Neural cell (in vitro differentiated cells): ENCODE data around the gene FKRP.
A peak's percentile ranks its signal among the peaks of the same experiment; 100 is the strongest.

ENCODE experiments used
- CTCF ChIP-seq: fragments of 450-650 bp; IDR thresholded peaks from 2 replicates; pipeline ENCODE4 v1.5.1; 2014; ENCODE audit warnings: antibody characterized with exemption, mild to moderate bottlenecking, moderate library complexity; ENCODE audit not compliant: poor library complexity, severe bottlenecking
- EP300 ChIP-seq: fragments of 450-650 bp; conservative IDR thresholded peaks from 2 replicates; pipeline ENCODE4 v1.6.1; 2014; ENCODE audit warnings: antibody characterized with exemption, mild to moderate bottlenecking, moderate library complexity; ENCODE audit not compliant: poor library complexity, severe bottlenecking
- EZH2 ChIP-seq: fragments of 200-600, 300-800 bp; shearing (Covaris generic), sonication (generic); IDR thresholded peaks from 2 replicates; pipeline ENCODE4 v1.6.1; 2014; ENCODE audit warnings: antibody characterized with exemption, low read length, borderline replicate concordance, mild to moderate bottlenecking; ENCODE audit not compliant: insufficient read depth, poor library complexity, severe bottlenecking
- MXI1 ChIP-seq: fragments of 450-650 bp; conservative IDR thresholded peaks from 2 replicates; pipeline ENCODE4 v1.6.1; 2014; ENCODE audit warnings: antibody characterized with exemption, mild to moderate bottlenecking; ENCODE audit not compliant: poor library complexity, severe bottlenecking
- RAD21 ChIP-seq: fragments of 450-650 bp; conservative IDR thresholded peaks from 2 replicates; pipeline ENCODE4 v1.6.1; 2014; ENCODE audit warnings: antibody characterized with exemption, mild to moderate bottlenecking, moderate library complexity
- REST ChIP-seq: IDR thresholded peaks from 2 replicates; pipeline ENCODE4 v1.6.1; 2012; ENCODE audit warnings: borderline replicate concordance

GRCh38 chr19:46766569-46767317 is 20.9 kb downstream of the FKRP start:
- TF ChIP-seq RAD21, result no peak
- TF ChIP-seq EZH2, result no peak
- no peak for TF ChIP-seq REST
- TF ChIP-seq CTCF, result peak; percentile 34
- TF ChIP-seq EP300, result no peak
- TF ChIP-seq MXI1, result no peak
